ENCODE results near the gene NAALADL2. TPM values are rescaled to one million over a fixed set of nuclear protein-coding genes. Genes with fewer than 3 reads are reported as not detected.

The NAALADL2 gene
- total RNA-seq: 2.9 and 4.4 TPM in 2 replicates

DNA sequence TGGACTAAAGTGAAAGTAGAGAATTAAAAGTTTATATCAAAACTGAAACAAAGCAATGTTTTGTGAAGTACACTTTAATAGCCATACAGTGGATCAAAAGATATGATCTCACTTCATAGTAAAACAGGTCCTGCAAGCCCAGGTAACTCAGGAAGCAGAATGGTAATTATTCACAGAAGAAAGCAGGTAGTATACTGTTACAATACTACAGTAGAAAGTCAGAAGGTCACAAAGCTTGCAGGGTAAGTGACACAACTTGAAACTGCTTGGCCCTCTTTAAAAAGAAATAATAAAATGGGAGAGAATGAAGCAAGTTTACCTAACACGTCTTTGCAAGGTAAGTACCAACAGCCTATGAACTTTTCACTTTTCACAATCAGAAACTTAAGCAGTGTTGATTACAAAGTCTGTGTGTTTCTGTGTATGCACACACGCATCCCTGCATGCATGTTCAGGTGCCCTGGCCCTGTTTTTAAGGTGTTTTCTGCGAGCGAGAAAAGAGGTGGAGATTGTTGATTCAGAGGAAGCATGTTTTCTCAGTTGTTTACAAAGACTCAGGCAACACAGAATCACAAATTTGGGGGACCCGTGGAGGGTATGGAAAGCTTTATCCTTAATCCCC lies at the start of gene NAALADL2:
Gene NAALADL2 (plus strand): TSS at position 221 of the 622 bp plus-strand sequence.
- no peaks in the 10 kb centered on the region for H3K36me3 ChIP-seq (ENCODE audit: control insufficient read depth, insufficient read depth, low read length)
- H3K27me3 ChIP-seq (ENCODE audit: control insufficient read depth, insufficient read depth, low read length): no peaks in the 10 kb centered on the region
- no peak within 1 kb of the TSS for H3K4me3 ChIP-seq (ENCODE audit: low read depth, low read length)
- DNase-seq (ENCODE audit: low read depth): no peak
- TF ChIP-seq, protein P1, sequence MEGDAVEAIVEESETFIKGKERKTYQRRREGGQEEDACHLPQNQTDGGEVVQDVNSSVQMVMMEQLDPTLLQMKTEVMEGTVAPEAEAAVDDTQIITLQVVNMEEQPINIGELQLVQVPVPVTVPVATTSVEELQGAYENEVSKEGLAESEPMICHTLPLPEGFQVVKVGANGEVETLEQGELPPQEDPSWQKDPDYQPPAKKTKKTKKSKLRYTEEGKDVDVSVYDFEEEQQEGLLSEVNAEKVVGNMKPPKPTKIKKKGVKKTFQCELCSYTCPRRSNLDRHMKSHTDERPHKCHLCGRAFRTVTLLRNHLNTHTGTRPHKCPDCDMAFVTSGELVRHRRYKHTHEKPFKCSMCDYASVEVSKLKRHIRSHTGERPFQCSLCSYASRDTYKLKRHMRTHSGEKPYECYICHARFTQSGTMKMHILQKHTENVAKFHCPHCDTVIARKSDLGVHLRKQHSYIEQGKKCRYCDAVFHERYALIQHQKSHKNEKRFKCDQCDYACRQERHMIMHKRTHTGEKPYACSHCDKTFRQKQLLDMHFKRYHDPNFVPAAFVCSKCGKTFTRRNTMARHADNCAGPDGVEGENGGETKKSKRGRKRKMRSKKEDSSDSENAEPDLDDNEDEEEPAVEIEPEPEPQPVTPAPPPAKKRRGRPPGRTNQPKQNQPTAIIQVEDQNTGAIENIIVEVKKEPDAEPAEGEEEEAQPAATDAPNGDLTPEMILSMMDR (IDR thresholded peaks at IDR 0.05; ENCODE audit: insufficient read depth, low read length, poor library complexity, severe bottlenecking): no peak

DNA sequence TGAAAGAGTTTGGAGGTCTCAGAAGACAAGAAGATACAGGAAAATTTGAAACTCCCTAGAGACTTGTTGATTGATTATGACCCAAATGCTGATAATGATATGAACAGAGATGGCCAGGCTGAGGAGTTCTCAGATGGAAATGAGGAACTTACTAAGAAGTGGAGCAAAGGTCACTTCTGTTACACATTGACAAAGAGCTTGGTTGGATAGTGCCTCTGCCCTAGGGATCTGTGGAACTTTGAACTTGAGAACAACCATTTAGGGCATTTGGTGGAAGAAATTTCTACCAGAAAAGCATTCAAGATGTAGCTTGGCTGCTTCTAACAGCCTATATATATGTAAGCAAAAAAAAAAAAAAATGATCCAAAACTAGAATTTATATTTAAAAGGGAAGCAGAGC lies 48.9 kb upstream of the NAALADL2 start:
- TF ChIP-seq, protein P1 (IDR thresholded peaks at IDR 0.05; ENCODE audit: insufficient read depth, low read length, poor library complexity, severe bottlenecking): no peak
- no peak for DNase-seq (ENCODE audit: low read depth)
- Histone ChIP-seq H3K36me3 (ENCODE audit: control insufficient read depth, insufficient read depth, low read length) (no peaks in the 10 kb centered on the region), H3K27me3 (ENCODE audit: control insufficient read depth, insufficient read depth, low read length) (no peaks in the 10 kb centered on the region), H3K4me3 (ENCODE audit: low read depth, low read length) (no peak overlapping the region)

DNA sequence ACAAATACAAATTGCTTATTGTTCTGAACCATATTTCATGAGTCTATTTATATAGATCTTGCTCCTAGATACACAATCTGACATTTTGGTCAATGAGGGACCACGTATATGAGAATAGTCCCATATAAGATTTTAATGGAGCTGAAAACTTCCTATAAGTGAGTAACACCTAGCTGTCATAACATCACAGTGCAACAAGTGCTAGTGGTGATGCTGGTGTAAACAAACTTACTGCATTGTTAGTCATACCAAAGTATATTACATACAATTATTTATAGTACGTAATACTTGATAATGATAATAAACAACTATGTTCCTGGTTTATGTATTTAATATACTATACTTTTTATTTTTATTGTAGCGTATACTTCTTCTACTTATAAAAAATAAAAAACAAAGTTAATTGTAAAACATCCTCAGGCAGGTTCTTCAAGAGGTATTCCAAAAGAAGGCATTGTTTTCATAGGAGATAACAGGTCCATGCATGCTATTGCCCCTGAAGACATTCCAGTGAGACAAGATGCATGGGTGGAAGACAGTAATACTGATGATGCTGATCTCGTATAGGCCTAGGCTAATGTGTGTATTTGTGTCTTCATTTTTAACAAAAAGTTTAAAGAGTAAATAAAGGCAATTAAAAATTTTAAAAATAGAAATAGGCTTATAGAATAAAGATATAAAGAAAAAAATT lies 46.8 kb upstream of the NAALADL2 start:
- no peaks in the 10 kb centered on the region for H3K27me3 ChIP-seq (ENCODE audit: control insufficient read depth, insufficient read depth, low read length)
- DNase-seq (ENCODE audit: low read depth): no peak
- H3K4me3 ChIP-seq (ENCODE audit: low read depth, low read length): no peak overlapping the region
- TF ChIP-seq, protein P1 (IDR thresholded peaks at IDR 0.05; ENCODE audit: insufficient read depth, low read length, poor library complexity, severe bottlenecking): no peak
- no peaks in the 10 kb centered on the region for H3K36me3 ChIP-seq (ENCODE audit: control insufficient read depth, insufficient read depth, low read length)

DNA sequence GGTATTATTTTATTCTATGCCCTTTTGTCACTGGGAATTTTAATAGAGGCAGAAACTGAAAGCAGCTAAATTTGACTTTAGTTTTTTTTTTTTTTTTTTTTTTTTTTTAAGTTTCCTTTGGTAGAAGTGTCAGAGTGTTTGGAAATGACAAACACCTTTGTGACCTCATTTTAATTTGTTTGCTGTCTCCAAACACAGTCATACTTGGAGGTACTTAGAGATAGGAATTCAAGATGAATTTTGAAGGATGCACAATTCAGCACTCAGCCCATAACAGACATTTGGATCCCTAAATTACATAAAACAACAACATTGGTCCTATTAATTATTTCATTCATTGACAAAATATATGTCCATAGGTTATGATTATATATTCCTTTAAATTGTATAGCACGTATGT lies 43.4 kb upstream of the NAALADL2 start:
- TF ChIP-seq, protein P1 (IDR thresholded peaks at IDR 0.05; ENCODE audit: insufficient read depth, low read length, poor library complexity, severe bottlenecking): no peak
- no peak overlapping the region for H3K4me3 ChIP-seq (ENCODE audit: low read depth, low read length)
- no peaks in the 10 kb centered on the region for H3K27me3 ChIP-seq (ENCODE audit: control insufficient read depth, insufficient read depth, low read length)
- no peaks in the 10 kb centered on the region for H3K36me3 ChIP-seq (ENCODE audit: control insufficient read depth, insufficient read depth, low read length)
- DNase-seq (ENCODE audit: low read depth): no peak

DNA sequence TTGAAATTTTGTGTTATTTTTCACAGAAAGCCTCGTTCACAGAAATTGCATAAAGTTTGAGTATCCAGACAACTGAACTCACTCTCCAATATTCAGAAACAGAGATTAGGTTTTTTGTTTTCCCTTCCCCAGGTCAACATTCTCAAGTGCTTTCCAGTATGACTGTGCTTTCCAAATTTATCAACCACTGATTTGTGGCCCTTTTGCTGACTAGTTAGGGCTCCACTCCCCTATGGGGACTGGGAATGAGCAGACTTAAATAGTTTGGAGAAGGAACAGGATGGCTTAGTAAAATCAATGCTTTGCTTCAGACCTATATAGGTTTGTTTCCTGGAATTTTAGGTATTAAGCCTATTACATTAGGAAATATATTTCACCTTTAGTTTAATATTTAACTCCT lies 38.2 kb upstream of the NAALADL2 start:
- no peak overlapping the region for H3K4me3 ChIP-seq (ENCODE audit: low read depth, low read length)
- H3K27me3 ChIP-seq (ENCODE audit: control insufficient read depth, insufficient read depth, low read length): no peaks in the 10 kb centered on the region
- TF ChIP-seq, protein P1 (IDR thresholded peaks at IDR 0.05; ENCODE audit: insufficient read depth, low read length, poor library complexity, severe bottlenecking): no peak
- no peak for DNase-seq (ENCODE audit: low read depth)
- no peaks in the 10 kb centered on the region for H3K36me3 ChIP-seq (ENCODE audit: control insufficient read depth, insufficient read depth, low read length)

Measured in kidney epithelial cell (primary cell).